Chondrocyte (in vitro differentiated cells): Measurements from ENCODE around the gene FOXD2. TPM values are rescaled to one million over a fixed set of nuclear protein-coding genes. Genes with fewer than 3 reads are reported as not detected.

ENCODE experiments used
- DNase-seq: peaks from one replicate; pipeline ENCODE4 v3.0.0; 2021; ENCODE audit warnings: mixed read lengths, low spot score
- H3K27ac Mint-ChIP-seq: one replicate; pipeline ENCODE4 v1.8.0; 2021; ENCODE audit warnings: mild to moderate bottlenecking, moderate library complexity, mixed read lengths; ENCODE audit not compliant: unreplicated experiment
- H3K27me3 Mint-ChIP-seq: 2 replicates; pipeline ENCODE4 v1.8.0; 2021; ENCODE audit warnings: low read depth, mixed read lengths
- H3K36me3 Mint-ChIP-seq: 2 replicates; pipeline ENCODE4 v1.8.0; 2021; ENCODE audit warnings: low read depth, mixed read lengths
- H3K4me1 Mint-ChIP-seq: 2 replicates; pipeline ENCODE4 v1.8.0; 2021; ENCODE audit warnings: low read depth, mild to moderate bottlenecking, mixed read lengths
- H3K4me3 Mint-ChIP-seq: one replicate; pipeline ENCODE4 v1.8.0; 2021; ENCODE audit warnings: mild to moderate bottlenecking, moderate library complexity, mixed read lengths; ENCODE audit not compliant: unreplicated experiment
- H3K9me3 Mint-ChIP-seq: 2 replicates; pipeline ENCODE4 v1.8.0; 2021; ENCODE audit warnings: low read depth, mixed read lengths
- CTCF ChIP-seq: fragments of 200-600 bp; sonication (generic); IDR thresholded peaks from 2 replicates; pipeline ENCODE4 v1.5.0; 2021; ENCODE audit warnings: antibody characterized with exemption, mild to moderate bottlenecking, moderate library complexity
- total RNA-seq: library from RNA; stranded (reverse); gene quantifications from 3 replicates; pipeline ENCODE4 v1.2.1, GENCODE V29; 2021

Gene FOXD2
- total RNA-seq, 1 donor from 2014 or later, result 1.0 TPM

GRCh38 chr1:47459253-47459788 lies 21.5 kb downstream of the FOXD2 start:
- Mint-ChIP-seq H3K27me3 (peaks cover 61% of the 10 kb centered on the region), H3K9me3 (no peaks in the 10 kb centered on the region), H3K4me1 (peaks cover 8% of the 10 kb centered on the region), H3K36me3 (no peaks in the 10 kb centered on the region), H3K4me3 (no peak overlapping the region), H3K27ac (no peak overlapping the region)
- DNase-seq, result no peak
- TF ChIP-seq CTCF, result no peak

GRCh38 chr1:47460040-47460439 lies 22.2 kb downstream of the FOXD2 start:
- H3K9me3 Mint-ChIP-seq, result no peaks in the 10 kb centered on the region
- H3K36me3 Mint-ChIP-seq, result no peaks in the 10 kb centered on the region
- peaks cover 8% of the 10 kb centered on the region for H3K4me1 Mint-ChIP-seq
- H3K4me3 Mint-ChIP-seq, result no peak overlapping the region
- H3K27ac Mint-ChIP-seq, result no peak overlapping the region
- TF ChIP-seq CTCF, result no peak
- peaks cover 58% of the 10 kb centered on the region for H3K27me3 Mint-ChIP-seq
- DNase-seq, result no peak

GRCh38 chr1:47460456-47460855 lies 22.6 kb downstream of the FOXD2 start:
- no peak for DNase-seq
- Mint-ChIP-seq H3K27ac (no peak overlapping the region), H3K4me1 (peaks cover 8% of the 10 kb centered on the region), H3K9me3 (no peaks in the 10 kb centered on the region), H3K27me3 (peaks cover 56% of the 10 kb centered on the region), H3K4me3 (no peak overlapping the region), H3K36me3 (no peaks in the 10 kb centered on the region)
- TF ChIP-seq CTCF, result no peak

- Mint-ChIP-seq H3K4me1 (peaks cover 10% of the 10 kb centered on the region), H3K36me3 (no peaks in the 10 kb centered on the region), H3K27ac (no peak overlapping the region), H3K9me3 (no peaks in the 10 kb centered on the region), H3K27me3 (peaks cover 37% of the 10 kb centered on the region), H3K4me3 (no peak overlapping the region)
- TF ChIP-seq CTCF, result no peak
- no peak for DNase-seq
These were observed 27.8 kb downstream of the FOXD2 start for GRCh38 chr1:47465605-47466004.

GRCh38 chr1:47468709-47469389 lies 31.0 kb downstream of the FOXD2 start:
- no peak for TF ChIP-seq CTCF
- Mint-ChIP-seq H3K4me1 (peaks cover 3% of the 10 kb centered on the region), H3K4me3 (no peak overlapping the region), H3K36me3 (no peaks in the 10 kb centered on the region), H3K27me3 (peaks cover 9% of the 10 kb centered on the region), H3K9me3 (no peaks in the 10 kb centered on the region), H3K27ac (no peak overlapping the region)
- no peak for DNase-seq
